GM21390 (cell line): ENCODE results near the gene RBFOX1.
"Not testable (repeated sequence)": the region's sequence is repeated elsewhere in the genome, so short reads cannot be mapped to it uniquely, and the experiment has no call there.

Experiments used
- ATAC-seq: cut with Tn5 transposase; IDR thresholded peaks from one replicate; pipeline ENCODE4 v1.9.1; 2021; ENCODE audit not compliant: unreplicated experiment

RBFOX1 gene

DNA sequence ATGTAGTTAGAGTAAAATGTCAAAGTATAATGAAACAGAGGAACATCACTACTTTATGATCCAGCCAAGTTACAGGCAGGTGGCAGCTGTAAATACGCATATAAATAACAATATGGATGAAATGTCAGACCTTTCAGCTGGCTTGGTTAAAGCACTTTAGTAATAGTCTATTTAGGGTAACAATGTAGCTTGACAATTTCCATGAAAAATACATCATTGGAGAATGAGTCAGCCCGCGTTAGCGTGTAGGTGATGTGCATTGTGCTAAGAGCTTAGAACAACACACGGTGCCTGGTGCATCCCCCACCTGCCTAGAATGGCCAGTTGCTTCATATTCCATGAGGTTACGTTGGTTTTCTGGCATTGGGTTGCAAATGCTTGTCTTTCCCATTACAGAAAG is 119.4 kb downstream of the RBFOX1 start:
- no peak for ATAC-seq

DNA sequence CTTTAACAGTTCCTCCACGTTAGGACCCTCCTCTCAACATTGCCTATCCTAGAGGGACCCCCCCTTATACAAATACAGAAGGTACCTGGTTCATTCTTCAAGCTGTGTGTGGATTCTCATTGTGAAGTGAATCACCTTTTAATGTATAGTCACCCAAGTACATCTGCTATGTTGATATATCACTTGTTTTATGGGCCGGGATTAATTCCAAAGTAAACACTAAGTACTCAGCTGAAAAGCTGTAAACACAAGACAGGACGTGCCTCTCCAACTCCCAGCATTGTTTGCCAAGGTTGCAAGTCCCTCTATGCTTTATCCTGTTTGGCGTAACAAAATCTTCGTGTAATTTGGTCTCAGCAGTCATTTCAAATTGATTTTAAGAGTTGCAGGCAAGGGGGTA is 123.6 kb downstream of the RBFOX1 start:
- no peak for ATAC-seq

DNA sequence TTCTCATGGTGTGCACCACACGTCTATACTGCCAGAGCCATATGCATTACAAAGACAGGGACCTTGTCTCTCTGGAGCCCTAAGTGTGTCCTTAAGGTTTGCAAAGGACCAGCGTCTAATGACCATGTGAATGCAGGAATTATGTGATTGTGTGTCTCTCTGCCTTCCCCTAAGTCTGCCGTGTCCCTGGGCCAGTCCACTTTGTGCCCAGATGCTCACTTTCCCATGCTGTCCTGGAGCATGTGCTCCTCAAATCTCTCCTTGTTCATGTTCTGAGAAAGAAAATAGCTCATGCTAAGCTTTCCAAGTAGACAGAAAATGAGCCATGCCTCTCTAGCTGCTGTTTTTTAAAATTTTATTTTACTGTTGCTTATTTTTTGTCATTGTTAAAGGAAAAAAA is 125.5 kb downstream of the RBFOX1 start:
- no peak for ATAC-seq

DNA sequence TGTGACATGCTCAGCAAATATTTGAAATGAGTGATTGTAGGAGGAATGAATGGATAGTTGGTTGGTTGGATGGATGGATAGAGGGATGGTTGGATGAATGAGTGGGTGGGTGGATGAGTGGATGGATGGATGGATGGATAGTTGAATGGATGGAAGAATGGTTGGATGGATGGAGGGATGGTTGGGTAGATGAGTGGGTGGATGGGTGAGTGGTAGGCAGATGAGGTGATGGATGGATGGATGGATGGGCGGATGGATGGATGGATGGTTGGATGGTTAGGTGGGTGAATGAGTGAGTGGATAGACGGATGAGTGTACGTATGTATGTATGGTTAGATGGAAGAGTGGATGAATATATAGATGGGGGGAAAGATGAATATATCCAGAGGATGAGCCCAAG is 137.7 kb downstream of the RBFOX1 start:
- ATAC-seq, result no peak

DNA sequence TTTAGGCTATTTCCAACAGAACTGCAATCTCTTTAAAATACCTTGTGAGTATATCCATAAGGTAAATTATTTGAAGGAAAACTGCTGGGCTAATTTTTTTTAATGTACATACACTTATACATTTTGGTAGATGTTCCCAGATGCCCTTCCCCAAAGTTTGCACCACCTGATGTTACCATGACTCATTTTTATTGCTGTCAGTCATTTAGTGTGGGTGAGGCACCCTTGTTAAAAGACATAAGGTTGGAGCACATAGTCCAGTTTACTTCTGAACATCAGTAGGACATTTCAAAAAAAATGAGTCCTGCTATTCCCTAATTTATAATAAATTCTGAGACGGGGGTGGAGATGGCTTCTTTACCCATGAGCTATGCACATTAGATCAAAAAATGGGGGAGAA is 138.6 kb downstream of the RBFOX1 start:
- ATAC-seq, result no peak

DNA sequence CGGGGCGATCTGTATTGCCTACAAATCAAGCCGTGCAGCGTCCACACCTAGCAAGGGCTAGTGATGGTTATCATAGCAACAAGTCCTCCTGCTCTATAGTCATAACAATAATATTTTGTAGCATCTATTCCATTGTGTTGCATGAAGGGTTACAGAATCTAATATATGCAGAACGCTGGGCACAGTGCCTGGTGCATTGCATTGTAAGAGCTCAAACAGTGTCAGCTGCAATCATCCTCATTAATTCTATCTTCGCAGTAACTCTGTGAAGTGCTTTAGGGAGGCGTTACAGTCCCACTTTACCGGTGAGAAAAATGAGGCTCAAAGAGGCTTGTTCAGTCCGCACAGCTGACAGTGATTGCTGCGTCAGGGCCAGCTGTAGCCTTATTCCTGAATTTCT is 149.4 kb downstream of the RBFOX1 start:
- no peak for ATAC-seq

DNA sequence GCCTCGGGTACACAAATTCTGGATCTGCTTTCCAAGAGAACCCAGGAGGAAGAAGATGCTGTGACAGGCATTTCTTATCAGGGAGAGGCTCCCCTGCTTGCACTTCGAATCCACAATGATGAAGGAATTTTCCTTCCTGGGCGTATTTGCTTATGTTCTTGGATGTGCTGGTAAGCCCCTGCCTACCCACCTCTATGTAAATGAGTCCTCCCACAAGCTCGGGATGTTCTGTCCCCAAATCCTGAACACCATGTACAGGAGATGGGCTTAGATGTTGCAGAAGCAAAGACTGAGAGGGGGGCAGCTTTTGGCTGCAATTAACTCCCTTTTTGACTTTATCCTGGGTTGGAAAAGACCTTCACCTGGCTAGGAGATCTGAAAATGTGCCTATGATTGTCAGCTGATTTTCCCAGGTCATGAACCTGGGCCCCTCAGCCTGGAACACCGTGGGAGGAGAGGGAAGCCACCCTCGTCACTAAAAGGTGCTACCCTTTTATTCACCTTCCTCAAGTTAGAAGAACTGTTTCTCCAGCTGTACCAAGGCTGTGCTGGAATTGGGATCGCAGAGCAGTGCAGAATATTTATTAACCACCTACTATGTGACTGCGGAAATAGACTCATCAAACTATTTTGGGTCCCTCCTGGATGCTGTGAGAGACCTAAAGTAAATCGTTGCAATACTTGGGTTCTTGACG is 150.1 kb downstream of the RBFOX1 start:
- no peak for ATAC-seq

DNA sequence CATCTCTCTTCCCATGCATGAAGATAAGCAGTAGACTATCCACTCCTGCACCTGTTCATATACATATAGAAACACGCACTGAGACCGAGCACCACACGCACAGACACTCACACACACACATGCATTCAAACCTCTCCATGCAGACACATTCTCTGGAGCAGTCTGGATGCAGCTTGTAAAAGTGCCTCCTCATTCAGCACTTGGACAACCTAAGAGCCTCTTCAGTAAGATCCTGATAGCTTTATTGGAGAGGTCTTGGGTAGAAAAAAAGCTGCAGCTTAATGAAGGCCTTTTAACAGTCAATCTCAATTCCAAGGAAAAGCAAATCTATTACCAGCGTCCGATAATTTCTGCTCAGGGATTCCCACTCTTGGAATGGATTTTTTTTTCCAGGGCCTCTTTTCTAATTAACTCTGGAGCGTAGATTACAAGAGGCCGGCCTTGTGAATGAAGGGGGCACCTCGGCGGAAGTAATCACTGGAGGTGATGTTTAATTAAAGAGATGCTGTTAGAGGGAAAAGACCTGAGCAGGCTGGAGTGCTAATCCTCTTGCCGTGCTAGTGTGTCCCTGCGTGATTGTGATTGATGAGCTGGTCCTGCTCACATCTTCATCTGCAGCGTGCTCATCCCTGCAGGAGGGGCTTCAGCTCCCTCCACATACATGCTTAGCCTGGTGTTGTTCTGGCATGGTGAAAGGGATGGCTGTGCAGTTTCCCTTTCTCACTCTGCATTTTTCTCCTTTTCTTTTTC is 155.1 kb downstream of the RBFOX1 start:
- ATAC-seq, result no peak

DNA sequence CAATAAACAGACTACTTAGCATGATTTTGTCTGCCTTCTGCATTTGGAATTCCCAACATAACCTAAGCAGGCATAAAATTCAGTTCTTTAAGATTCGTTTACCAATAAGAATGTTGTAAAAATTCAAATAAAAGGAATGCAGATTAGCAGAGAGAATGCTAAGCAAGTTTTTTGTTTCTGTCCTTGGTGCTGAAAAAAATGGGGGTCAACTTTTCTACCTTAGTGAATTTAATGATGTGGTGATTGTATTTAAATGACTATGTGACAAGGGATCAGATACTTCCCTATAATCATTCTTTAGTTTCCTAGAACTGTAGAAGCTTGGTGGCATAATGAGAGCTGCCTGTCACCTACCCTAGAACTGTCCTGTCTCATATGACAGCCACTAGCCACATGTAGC is 159.5 kb downstream of the RBFOX1 start:
- no peak for ATAC-seq

DNA sequence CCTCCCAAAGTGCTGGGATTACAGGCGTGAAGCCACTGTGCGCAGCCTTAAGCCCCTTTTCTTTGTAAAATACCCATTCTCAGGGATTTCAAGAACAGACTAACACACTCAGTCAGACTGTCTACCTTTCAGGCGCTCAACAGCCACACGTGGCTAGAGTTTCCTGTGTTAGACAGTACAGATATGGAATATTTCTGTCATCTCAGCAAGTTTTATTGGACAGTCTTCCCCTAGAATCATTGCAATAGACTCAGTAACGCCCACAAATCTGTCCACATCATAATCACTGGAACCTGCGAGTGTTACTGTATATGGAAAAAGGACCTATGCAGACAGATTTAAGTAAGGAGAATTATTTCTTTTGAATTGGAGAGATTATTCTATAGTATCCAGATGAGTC is 160.5 kb downstream of the RBFOX1 start:
- ATAC-seq, result no peak

DNA sequence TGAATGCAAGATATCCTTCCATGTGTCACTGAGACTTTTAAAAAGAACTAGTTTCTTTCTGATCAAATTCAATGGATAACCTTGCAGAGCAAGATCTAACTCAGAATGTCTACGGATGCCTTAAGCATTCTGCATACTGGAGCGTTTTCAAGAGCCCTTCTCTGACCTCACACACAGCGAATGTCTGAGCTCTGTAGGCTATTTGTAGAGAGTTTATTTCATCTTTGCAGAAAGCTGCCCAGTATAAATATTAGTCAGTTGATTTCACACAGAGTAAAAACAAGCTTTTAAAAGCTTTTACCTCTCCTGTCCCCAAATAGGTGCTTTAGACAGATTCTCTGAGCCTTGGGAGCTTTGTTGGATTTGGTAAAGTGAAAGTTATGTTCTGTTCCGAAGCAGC is 165.0 kb downstream of the RBFOX1 start:
- no peak for ATAC-seq

DNA sequence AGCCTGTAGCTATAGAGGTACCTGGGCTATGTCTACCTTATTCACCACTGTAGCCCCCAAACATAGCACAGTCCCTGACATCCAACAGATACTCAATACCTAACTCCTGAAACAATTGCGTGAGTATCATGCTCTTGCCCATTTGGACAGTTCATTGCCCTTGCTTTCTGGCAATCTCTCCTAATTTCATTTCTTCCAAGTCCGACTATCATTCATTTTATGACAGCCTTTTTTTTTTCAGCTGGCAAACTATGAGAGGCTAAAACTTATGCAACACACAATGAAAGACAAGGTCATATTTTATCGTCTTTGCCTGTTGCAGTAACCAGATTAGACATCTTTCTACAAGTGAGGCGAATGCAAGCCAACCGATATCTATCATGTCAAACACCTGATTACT is 169.2 kb downstream of the RBFOX1 start:
- ATAC-seq, result no peak

DNA sequence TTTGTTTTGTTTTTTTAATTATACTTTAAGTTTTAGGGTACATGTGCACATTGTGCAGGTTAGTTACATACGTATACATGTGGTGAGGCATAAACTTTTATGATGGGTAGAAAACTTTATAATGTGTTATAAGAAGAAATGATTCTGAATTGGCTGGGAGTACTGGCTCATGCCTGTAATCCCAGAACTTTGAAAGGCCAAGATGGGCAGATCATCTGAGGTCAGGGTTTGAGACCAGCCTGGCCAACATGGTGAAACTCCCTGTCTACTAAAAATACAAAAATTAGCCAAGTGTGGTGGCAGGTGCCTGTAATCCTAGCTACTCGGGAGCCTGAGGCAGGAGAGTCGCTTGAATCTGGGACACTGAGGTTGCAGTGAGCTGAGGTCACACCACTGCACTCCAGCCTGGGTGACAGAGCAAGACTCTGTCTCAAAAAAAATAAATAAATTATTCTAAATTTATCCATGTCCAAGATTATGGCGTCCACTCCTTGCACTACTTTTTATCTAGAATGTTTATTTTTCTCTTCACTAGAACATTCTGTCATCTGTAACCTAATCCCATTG is 170.0 kb downstream of the RBFOX1 start:
- ATAC-seq, result not testable (repeated sequence)

DNA sequence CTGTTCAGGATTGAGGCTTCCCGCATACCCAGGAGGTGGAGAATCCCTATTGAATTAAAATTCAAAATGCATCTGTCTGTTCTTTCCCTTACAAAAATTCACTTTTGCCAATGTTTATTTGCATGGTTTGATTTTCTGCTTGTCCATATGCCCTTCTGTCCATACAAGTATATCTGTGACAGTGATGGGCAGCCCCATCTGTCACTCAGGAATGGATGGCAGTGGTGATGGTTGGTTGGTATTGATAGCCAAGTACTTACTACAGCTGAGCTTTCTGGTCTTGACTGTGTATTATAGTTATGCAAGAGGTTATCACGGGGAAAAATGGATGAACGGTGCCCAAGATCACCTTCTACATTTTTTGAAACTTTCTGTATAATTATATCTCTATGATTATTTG is 171.0 kb downstream of the RBFOX1 start:
- ATAC-seq, result no peak

DNA sequence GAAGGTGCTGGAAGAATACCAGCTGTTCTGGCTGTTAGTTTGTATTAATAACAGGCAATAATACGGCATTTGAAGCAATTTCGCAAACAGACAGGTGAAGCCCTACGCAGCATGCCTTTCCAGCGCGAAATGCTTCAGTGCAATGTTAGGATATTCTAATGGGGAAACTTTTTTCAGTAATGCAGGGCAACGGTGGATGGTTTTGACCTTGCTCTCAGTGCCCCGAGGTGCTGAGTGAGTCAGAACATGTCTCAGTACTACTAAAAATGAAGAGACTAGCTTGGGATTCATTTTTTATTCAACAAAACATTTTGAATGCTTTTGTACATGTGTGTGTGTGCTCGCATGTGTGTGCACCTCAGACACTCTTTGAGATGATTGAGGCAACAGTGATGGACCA is 172.2 kb downstream of the RBFOX1 start:
- ATAC-seq, result no peak

DNA sequence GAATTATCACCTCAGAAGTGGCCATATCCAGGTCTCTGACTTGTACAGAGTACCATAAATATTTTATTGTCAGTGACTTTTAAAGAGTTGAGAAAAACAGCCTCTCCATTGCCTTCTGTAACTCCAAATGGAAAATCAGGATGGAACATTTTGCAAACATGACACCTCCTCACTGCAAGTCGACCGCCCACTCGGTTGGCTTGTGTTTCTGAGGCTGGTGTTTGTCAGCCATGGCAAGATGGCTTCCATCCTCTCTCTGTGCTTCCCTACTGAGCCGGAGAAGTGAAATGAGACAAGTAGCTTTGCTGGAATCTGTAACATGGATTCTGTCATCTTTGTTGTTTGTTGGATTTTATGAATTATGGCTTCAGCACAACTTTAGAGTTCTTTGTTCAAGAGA is 172.8 kb downstream of the RBFOX1 start:
- ATAC-seq, result no peak

DNA sequence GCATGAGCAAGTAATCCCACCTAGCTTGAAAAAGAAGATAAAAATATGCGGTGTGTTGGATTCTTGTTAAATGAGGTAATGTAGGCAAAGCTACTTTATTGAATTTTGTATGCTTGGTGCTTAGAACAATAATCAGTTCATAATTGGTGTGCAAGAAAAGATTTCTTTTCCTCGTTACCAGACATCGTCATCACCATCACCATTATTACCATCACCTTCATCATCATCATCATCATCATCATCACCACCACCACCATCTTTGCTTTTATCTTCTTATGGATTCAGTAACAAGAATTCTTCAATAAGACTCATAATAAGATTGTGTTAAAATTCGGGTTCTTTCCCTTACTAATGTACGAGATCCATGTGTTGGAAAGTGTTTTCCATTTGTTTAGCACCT is 173.7 kb downstream of the RBFOX1 start:
- ATAC-seq, result no peak

DNA sequence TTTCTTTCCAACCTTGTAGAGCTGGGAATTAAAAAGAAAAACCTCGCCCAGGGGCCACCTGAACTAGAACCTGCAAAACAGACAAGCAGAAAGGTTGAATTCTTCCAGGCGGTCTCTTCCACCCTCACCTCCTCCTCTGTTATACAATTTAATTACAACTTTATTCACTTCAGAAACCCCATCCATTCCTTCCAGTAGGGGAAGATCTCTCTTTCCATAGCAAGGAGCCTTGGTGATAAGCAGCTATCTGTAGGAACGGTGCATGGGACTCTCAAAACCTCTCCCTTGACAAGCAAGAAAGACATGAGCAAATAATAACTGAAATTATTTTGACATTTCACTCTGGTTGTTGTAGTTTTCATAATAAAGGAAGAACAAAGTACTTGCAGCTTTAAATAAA is 176.0 kb downstream of the RBFOX1 start:
- ATAC-seq, result no peak

DNA sequence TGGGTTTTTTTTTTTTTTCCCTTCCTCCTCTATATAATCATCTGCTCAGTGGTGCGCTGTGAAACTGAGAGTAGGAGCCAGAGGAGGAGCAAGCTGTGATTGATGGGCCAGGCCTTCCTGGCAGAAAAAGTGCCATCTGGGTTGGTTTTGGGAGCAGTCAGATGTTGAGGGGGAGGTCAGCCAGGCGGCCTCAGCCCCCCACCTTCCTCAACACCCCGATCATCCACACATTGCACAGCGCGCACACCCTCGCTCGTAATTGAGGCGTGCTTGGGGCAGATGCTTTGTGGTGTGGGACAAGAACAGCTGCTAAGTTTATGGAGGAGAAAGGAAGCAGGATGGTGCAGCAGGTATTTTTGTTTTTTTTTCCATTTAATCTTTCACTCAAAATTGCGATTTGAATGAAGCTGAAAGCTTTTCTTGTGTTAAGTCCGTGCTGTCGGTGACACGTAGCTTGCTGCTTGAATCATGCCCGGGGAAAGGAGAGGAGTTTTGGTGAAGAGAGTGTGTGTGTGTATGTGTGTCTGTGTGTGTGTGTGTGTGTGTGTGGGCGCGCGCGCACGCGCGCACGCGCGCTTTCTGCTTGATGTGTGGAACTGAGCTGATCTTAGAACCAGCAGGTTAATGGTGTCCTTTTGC is 177.4 kb downstream of the RBFOX1 start:
- no peak for ATAC-seq

DNA sequence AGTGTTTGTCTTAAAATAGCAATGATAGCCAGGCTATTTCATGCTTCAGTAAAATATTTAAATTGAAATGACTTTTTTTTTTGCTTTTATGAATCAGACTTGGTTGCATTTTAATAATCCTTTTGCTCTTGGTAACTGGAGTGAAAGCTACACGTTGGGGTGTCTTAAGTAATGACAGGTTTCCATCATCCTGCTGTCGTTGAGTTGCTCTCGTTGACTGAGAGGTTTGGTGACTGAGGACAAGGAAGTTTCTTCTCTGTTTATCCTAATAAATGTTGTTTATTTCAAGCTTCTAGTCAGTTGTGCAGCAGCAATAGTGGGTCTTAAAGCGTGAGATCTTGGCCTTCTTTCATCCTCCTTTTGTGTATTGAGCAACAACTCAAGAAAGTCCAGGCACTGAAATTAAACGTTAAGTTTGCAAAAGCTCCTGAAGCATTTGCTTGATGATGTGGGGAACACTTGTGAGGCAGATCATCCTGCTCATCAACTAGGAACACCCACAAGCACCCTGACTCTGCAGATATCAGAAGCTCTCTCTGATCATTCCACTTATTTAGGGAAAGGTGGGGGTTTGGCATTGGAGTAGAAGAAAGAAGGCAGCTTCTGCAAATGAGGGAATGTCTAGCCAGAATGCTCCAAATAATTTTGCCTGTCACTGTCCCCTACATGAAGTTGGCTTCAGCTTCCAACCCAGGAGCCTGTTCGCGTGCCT is 179.1 kb downstream of the RBFOX1 start:
- ATAC-seq, result no peak

DNA sequence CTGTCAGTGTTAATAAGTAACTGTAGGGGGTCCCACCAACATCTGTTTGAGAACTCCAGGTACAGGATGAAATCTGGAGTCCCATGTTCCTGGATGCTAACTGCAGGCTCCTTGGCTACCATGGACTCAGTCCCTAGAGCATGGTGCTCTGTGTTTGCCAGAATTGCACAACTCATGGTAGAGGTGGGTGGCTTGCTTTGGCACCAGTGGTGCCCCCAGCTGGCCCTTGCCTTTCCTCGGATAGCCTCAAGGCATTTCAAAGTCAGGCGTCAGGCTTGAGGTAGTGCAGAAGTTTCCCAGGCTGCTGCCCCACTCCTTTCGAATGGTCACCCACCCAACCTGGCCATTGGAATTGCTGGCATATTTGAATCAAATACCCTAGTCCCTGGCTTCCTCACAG is 179.9 kb downstream of the RBFOX1 start:
- ATAC-seq, result no peak
